Prostate gland (tissue), 2 donors: ENCODE results near the gene TBC1D22A. TPM values are rescaled to one million over a fixed set of nuclear protein-coding genes. Genes with fewer than 3 reads are reported as not detected.

Experiments used
- DNase-seq: peaks from one replicate; pipeline ENCODE4 v3.0.0-alpha.2; 2019; ENCODE audit warnings: low spot score
- H3K27ac ChIP-seq, 2 donors: fragments of 200-600 bp; sonication (generic); 2 replicates each; pipeline ENCODE4 v1.5.1; 2017 to 2019
- H3K27me3 ChIP-seq: fragments of 200-600 bp; sonication (generic); replicated peaks from 2 replicates; pipeline ENCODE4 v1.5.1; 2019; ENCODE audit not compliant: insufficient read depth
- H3K36me3 ChIP-seq, 2 donors: fragments of 200-600 bp; sonication (generic); 1 replicate in 1 of 2; 2 replicates in 1 of 2; pipeline versions ENCODE4 v1.5.1 to v1.8.1; 2017 to 2019
- H3K4me1 ChIP-seq: fragments of 200-600 bp; sonication (generic); replicated peaks from 2 replicates; pipeline ENCODE4 v1.5.1; 2019
- H3K4me3 ChIP-seq, 2 donors: fragments of 200-600 bp; sonication (generic); 2 replicates each; pipeline ENCODE4 v1.5.1; 2017 to 2019
- H3K9me3 ChIP-seq: fragments of 200-600 bp; sonication (generic); 2 replicates; pipeline ENCODE4 v1.5.1; 2017
- POLR2A ChIP-seq: fragments of 450-650 bp; IDR thresholded peaks from one replicate; pipeline ENCODE4 v1.6.1; 2016; ENCODE audit warnings: antibody characterized with exemption, mild to moderate bottlenecking
- POLR2AphosphoS5 ChIP-seq: sonication (generic); formaldehyde crosslinking; IDR thresholded peaks from one replicate; pipeline ENCODE4 v1.6.1; 2017; ENCODE audit warnings: antibody characterized with exemption
- WGBS: methylation state at CpG from one replicate; pipeline ENCODE4 v1.1.5; 2018; 5-methylcytosine and 5-hydroxymethylcytosine counted together
- intact Hi-C: fragments of 100-400 bp; cut with DNase I; formaldehyde crosslinking; loops from one replicate; pipeline ENCODE4 v1.14.2; 2022
- total RNA-seq, 2 donors: library from RNA; depleted of rRNA; stranded (reverse); fragments of >200 nt; gene quantifications; one replicate each; pipeline ENCODE4 v1.1.0, GENCODE V29; 2016
- TF ChIP-seq, protein P1 (sequence below), 4 experiments: fragments of 200-600 bp in 2 of 4; fragments of 450-650 bp in 2 of 4; sonication (generic) in 2 of 4; IDR thresholded peaks; 1 replicate in 3 of 4; 2 replicates in 1 of 4; pipeline ENCODE4 v1.5.1; 2016 to 2019; ENCODE audit warnings: antibody characterized with exemption in 4 of 4, mild to moderate bottlenecking in 2 of 4, moderate library complexity in 2 of 4

The TBC1D22A gene
- total RNA-seq, 2 donors from 2014 or later, result 16.0 to 30.7 TPM

DNA sequence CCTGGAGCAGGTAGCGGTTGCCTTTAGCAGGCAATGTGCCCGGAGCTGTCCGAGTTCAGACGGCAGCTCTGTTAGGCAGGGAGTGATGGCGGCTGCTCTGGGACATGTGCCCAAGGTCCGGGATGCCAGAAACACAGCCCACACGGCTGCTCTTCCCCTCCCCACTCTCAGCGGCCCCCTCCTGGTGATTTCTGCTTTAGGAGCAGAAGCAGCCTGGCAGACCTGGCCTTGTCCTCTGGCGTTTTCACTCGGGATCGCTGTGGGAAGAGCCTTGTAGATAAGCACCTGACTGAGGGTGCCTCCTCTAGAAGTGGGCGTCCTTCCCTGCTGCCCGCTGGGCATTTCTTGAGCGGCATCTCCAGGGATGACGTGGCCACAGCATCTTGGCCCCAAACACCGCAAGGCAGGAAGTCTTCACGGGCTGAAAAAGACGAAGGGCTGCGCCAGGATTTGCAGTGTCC is 392.2 kb downstream of the TBC1D22A start:
- WGBS, result 7% methylated on average over 19 of the region's 19 CpGs
- DNase-seq, result peak; percentile 57

DNA sequence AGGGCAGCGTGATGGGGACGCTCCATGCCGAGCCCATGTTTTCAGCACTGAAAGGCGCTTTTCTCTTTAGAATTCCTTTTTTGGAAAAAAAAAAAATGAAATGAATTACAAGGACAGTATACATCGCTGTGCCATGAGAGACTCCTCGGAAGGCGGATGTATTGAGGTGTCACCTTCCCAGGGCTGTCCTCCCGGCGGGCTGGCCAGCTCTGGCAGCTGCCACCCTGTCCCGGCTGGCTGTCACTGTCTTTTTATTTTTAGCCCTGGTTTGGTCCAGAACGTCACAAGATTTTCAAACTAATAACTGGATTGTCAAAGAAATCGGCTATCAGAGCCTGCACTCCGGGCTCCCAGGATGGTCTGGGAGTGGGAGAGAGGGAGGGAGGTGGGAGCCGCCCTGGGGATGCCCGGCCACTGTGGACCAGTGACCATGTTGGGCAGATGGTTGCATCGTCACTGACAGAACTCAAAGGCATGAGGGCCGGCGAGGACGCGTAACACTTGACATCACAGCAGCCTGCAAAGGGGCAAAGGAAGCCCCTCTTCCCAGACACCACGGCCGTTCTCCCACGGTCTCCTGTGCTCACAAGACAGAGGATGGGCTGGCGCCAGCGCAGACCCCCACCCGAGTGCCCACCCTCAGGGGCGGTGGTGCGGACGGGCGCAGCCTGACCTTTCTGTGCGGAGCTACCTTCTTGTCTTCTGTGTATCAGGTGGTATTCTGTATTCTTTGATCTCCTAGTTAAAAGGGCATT is 392.9 kb downstream of the TBC1D22A start:
- intact Hi-C loops, result no loop called here
- H3K4me1 ChIP-seq, result peaks cover 3% of the 10 kb centered on the region
- H3K27me3 ChIP-seq, result no peaks in the 10 kb centered on the region
- H3K36me3 ChIP-seq, result no peaks in the 10 kb centered on the region
- H3K4me3 ChIP-seq, result no peak overlapping the region
- no peak overlapping the region for H3K27ac ChIP-seq
- no peak for TF ChIP-seq POLR2AphosphoS5
- TF ChIP-seq, protein P1, sequence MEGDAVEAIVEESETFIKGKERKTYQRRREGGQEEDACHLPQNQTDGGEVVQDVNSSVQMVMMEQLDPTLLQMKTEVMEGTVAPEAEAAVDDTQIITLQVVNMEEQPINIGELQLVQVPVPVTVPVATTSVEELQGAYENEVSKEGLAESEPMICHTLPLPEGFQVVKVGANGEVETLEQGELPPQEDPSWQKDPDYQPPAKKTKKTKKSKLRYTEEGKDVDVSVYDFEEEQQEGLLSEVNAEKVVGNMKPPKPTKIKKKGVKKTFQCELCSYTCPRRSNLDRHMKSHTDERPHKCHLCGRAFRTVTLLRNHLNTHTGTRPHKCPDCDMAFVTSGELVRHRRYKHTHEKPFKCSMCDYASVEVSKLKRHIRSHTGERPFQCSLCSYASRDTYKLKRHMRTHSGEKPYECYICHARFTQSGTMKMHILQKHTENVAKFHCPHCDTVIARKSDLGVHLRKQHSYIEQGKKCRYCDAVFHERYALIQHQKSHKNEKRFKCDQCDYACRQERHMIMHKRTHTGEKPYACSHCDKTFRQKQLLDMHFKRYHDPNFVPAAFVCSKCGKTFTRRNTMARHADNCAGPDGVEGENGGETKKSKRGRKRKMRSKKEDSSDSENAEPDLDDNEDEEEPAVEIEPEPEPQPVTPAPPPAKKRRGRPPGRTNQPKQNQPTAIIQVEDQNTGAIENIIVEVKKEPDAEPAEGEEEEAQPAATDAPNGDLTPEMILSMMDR (IDR thresholded peaks at IDR 0.05), result no peak
- no peak for TF ChIP-seq POLR2A
- no peak for DNase-seq
- 80% methylated on average over 31 of the region's 31 CpGs for WGBS
- no peaks in the 10 kb centered on the region for H3K9me3 ChIP-seq

More for the DNA sequence above, 392.2 kb downstream of the TBC1D22A start:
- intact Hi-C loops, result no loop called here
- Histone ChIP-seq H3K4me1 (peaks cover 3% of the 10 kb centered on the region), H3K27ac (no peak overlapping the region), H3K27me3 (no peaks in the 10 kb centered on the region), H3K36me3 (no peaks in the 10 kb centered on the region), H3K4me3 (peak overlapping the region in 1 of 2 donors; percentile 6), H3K9me3 (no peaks in the 10 kb centered on the region)
- TF ChIP-seq POLR2A, result no peak
- TF ChIP-seq, protein P1 (IDR thresholded peaks at IDR 0.05), result no peak
- TF ChIP-seq POLR2AphosphoS5, result peak; percentile 37

DNA sequence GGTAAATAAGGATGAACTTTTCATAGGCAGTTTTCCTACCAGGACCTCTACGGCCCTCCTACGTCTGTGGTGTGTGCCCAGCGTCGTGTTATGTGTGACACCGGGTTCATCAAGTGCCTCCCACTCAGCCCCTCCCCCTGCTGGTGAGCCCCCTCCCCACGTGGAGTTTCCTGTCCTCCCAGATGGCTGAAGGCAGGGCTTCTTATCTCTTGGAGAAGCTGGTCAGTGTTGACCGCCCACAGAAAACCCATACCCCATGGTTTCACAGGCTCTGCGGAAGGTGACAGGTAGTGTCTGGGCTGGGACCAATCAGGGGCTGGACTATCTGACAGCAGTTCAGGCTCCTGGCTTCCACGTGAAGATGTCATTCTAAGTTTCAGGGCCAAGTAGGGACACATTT is 393.5 kb downstream of the TBC1D22A start:
- Histone ChIP-seq H3K9me3 (no peaks in the 10 kb centered on the region), H3K4me3 (no peak overlapping the region), H3K27me3 (no peaks in the 10 kb centered on the region), H3K27ac (no peak overlapping the region), H3K36me3 (no peaks in the 10 kb centered on the region), H3K4me1 (peaks cover 3% of the 10 kb centered on the region)
- no peak for DNase-seq
- WGBS, result 82% methylated on average over 9 of the region's 9 CpGs
- TF ChIP-seq, protein P1 (IDR thresholded peaks at IDR 0.05), result no peak
- no peak for TF ChIP-seq POLR2AphosphoS5
- TF ChIP-seq POLR2A, result no peak
- intact Hi-C loops, result no loop called here

DNA sequence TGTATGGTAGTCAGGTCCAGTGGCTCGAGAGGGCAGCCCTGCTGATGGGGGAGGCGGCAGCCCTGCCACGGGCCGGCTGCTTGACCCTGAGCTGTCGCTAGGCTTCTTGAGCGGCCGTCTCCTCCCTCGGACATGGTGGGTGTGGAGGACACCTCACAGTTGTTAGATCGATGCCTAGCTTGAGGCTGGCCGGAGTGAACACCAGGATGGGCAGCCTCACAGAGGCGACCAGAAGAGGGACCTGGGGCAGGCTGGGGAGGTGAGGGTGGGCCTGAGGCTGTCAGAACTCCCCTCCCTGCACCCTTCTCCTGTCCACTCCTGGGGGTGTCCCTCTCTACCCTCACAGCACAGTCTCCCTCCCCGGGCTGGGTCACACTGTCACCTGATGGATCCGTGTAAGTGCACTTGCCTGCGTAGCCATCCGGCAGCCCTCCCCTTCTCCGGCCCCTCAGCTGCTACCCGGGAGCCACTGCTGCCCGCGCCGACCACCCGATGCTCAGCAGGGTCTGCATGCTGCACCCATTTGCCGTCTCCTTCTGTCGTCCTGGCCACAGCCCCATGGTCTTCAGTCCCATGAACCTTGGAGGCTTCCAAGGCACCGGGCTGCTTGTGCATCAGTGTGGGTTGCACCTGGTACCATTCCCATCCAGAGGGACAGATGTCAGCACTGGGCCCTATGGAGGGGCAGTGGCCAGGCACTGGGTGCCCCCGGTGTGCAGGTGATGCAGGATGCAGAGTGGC is 394.1 kb downstream of the TBC1D22A start:
- no peak overlapping the region for H3K4me3 ChIP-seq
- H3K36me3 ChIP-seq, result no peaks in the 10 kb centered on the region
- H3K27ac ChIP-seq, result no peak overlapping the region
- no peaks in the 10 kb centered on the region for H3K27me3 ChIP-seq
- H3K9me3 ChIP-seq, result no peaks in the 10 kb centered on the region
- intact Hi-C loops, result no loop called here
- TF ChIP-seq, protein P1 (IDR thresholded peaks at IDR 0.05), result no peak
- TF ChIP-seq POLR2AphosphoS5 (no peak), POLR2A (no peak)
- WGBS, result 94% methylated on average over 25 of the region's 25 CpGs
- no peak for DNase-seq
- H3K4me1 ChIP-seq, result peaks cover 3% of the 10 kb centered on the region
